Medulla oblongata (tissue), 1 donor: ENCODE results near the gene C2CD2.

Experiments
- DNase-seq: peaks from one replicate; pipeline ENCODE4 v3.0.0-alpha.2; 2015; ENCODE audit errors: extremely low spot score

Gene C2CD2

GRCh38 chr21:41847066-41847804 lies 106.6 kb downstream of the C2CD2 start:
- peak; percentile 12 for DNase-seq

- DNase-seq = peak; percentile 9
Observed at GRCh38 chr21:41846536-41846935, 107.3 kb downstream of the C2CD2 start.

DNA sequence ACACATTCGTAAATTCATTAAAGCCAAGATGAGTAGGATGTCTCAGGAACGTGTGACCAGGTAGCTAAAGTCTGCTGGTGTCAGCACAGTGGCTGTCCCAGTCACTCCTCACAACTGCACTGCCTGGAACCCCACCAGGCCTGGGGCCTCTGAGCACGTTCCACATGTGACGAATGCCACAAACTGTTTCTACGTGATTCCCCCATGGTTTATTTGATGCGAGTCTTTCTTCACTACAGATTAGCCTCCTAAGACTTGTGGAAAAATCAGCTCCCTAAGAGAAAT lies 107.8 kb downstream of the C2CD2 start:
- no peak for DNase-seq

GRCh38 chr21:41845310-41846032 lies 108.3 kb downstream of the C2CD2 start:
- DNase-seq = no peak

DNA sequence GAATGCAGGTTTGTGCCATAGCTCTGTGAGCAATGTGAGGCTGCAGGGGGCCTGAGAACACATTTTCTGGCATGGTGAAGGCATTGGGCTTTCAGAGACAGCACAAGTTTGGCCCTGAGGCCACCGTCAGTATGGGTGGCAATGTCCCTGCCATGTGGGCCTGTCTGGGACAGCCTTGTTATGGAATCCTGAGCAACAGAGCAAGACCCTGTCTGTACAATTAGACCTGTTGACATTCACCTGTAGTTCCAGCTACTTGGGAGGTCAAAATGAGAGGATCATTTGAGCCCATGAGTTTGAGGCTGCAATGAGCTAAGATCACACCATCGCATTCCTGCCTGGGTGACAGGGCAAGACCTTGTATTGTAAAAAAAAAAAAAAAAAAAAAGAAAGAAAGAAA lies 110.2 kb downstream of the C2CD2 start:
- DNase-seq = no peak

- DNase-seq = no peak
Observed at GRCh38 chr21:41840880-41841279, 112.9 kb downstream of the C2CD2 start.

DNA sequence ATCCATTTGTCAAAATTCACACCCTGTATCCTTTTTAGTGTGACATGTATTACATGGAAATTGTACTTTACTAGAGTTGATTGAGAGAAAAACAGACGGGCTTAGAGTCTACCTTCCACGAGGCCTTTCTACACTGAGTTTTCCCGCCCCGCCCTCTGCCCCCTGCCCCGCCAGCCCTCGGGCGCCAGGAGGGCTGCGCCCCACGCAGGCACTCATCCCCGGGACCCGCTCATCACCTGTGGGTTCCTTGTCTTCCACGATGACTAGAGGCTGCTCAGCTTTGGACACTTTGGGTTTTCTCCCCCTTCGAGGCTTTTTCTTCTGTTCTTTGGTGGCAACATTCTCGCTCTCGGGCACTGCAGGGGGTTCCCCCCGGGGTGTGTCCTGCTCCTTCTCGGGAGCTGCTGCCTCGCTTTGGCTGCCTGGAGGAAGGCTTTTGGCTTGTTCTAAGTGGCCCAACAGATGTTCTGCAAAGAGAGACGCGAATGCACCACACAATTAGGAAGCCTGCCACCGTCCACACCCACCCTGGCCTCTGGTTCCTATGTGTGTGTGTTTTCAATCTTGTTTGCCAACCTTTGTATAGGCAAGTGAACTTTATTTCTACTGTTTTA lies 114.3 kb downstream of the C2CD2 start:
- no peak for DNase-seq

- DNase-seq = no peak
Observed at GRCh38 chr21:41837756-41838297, 116.0 kb downstream of the C2CD2 start.

DNA sequence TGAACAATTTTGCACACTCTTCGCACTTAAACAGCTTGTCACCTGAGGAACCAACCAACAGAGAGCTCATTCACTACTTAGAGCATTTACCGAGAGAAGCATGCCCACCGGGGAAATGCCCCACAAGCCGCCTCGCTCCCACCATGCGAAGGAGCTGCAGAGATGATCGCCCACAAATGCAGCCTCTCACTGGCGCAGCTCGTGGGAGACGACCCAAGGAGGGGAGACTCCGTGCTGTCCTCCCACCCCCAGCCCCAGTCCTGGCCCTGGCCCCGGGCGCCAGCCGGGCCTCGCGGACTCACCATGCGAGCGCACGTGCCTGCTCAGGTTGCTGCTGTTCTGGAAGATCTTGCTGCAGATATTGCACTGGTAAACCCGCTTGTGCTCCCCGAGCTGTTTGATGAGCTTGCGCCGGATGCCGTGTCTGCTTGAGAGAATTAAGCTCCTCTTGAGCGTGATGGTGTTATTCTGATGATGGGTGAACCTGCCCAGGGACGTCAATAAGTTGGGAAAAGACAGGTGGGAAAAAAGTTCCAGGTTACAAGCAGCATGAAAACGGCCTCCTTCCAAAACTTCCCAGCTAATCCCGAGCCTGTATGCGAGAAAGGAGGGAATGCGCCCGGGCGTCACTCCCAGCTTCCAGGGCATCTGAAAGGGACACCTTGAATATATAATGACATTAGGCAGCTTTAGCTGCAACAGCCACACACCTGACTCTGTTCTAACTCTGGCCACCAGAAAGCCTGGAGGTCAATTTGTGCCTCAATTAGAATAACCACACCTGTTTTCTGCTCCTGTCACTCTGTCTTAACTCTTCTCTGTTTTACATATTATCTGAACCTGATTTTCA lies 117.4 kb downstream of the C2CD2 start:
- no peak for DNase-seq

DNA sequence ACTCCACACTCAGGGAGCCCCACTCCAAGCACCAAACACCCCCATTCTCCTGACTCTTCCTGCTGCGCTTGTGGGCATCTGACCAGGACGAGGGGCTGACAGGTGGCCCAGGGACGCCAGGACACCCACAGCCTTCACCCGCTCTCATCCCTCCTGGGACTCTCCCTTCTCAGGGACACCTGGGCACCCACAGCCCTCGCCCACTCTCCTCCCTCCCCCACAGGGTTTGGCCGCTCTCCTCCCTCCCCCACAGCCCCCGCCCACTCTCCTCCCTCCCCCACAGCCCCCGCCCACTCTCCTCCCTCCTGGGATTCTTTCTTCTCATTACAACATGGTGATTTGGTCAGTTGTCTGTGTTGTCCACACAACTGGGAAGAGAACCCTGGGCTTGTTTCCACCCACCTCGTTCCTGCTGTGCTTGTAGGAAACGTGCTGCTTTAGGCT lies 118.1 kb downstream of the C2CD2 start:
- no peak for DNase-seq
